ENCODE measurements around the gene CHD1.
"Not testable (repeated sequence)": the region's sequence is repeated elsewhere in the genome, so short reads cannot be mapped to it uniquely, and the experiment has no call there.

Gene CHD1

DNA sequence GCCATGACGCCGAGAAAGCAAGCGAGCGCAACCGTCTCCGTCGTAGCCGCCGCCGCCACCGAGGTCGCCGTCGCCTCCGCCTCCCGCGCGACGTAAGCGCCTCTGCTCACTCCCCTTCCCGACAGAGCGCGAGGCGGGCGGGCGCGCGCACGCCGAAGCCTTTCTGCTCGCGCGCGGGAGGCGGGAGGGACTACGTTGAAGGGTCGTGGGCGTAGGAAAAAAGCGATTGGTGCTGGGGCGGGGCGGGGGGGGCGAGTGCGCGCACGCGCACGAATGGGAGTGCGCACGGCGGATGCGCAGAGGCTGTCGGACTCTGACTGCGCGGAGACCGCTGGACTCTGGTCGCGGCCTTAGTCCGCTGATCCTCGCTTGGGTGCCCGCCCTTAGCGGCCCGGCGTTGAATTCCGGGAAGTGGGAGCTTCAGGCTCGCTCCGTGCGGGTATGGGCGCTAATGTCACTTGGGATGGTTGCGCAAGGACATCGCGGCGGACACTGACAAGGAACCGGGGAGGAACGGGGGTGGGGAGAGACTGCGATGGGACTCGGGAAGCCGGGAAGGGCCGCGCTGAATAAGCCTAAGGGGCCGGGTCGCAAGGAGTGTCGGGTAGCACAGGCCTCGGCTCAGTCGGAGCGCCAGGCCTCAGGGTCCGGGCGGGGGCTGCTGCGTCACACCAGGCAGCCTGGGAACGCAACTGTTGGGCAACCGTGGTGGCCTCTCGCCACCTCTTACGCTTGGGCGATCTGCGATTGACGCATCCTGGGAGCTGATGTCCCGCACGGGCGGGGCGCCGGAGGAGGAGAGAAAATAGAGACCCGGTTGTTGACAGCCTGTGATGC is at the start of gene CHD1:
Gene CHD1 (minus strand): TSS at position 135 of the 837 bp plus-strand sequence. CDS start 2,621 bp downstream, outside the sequence.
- DNase-seq: peak; percentile 93

DNA sequence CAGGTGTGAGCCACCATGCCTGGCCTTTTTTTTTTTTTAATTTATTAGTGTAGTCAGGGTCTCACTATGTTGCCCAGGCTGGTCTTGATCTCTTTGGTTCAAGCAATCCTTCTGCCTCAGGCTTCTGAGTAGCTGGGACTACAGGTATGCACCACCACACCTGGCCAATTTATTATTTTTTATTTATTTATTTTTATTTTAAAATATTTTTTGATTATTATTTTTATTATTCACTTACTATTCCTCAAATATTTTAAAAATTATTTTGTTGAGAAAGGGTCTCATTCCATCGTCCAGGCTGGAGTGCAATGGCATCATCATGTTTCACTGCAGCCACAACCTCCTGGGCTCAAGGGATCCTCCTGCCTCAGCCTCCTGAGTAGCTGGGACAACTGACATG is 49.7 kb upstream of the CHD1 start:
- no peak for DNase-seq

DNA sequence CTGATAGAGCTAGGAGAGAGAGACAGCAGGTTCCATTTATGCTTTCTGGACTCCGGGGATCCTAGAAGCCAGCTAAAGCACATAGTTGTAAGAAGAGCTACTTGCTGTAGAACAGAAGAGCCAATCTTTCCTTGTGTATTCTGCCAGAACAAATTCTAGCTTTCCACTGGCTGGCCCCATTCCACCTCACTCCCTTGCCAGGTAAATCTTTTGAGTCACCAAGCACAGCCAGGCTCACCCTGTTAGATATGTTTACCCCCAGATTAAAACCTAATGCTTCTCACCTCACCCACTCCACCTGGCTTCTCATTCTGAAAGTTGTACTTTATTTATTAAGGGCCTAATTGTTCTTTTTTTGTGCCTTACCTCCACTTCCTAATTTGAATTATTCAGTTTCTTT is 48.9 kb upstream of the CHD1 start:
- DNase-seq: no peak

DNA sequence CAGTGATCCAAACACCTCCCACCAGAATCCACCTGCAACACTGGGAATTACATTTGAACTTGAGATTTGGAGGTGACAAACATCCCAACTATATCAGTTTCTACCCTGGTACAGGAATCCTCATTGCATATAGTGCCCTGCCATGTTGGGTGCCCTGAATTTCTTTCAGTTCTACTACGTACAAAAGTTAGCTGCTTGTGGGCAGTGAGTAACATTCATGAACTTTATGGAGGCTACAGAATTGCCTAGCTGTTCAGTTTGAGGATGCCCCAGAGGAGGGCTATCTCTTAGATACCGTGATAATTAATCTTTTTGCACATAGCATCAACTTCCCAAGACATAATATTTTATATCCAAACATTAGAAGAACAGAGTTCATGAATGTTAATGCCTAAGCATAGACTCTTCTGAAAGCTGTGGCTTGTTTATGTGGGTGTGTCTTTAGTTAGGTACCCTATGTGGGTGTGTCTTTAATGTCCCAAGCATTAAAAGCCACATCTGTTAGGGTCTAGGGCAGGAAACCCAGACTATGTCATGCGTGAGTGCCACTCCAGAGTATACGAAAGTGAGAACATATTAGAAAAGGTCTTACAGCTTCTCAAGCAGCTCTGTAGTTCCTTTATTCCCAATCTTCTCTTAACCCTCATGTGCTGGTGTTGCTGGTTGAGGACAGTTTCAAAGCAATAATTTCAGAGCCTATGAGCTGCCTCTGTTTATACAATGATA is 47.0 kb upstream of the CHD1 start:
- no peak for DNase-seq

DNA sequence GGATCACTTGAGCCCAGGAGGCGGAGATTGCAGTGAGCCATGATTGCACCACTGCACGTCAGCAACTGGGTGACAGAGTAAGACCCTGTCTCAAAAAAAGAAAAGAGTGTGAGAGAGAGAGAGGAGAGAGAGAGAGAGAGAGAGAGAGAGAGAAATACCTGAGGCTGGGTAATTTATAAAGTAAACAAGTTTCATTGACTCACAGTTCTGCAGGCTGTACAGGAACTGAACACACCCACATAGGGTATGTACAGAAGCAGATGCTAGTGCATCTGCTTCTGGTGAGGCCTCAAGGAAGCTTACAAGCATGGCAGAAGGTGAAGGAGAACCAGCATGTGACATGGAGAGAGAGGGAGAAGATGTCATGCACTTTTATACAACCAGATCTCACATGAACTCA is 46.4 kb upstream of the CHD1 start:
- no peak for DNase-seq

DNA sequence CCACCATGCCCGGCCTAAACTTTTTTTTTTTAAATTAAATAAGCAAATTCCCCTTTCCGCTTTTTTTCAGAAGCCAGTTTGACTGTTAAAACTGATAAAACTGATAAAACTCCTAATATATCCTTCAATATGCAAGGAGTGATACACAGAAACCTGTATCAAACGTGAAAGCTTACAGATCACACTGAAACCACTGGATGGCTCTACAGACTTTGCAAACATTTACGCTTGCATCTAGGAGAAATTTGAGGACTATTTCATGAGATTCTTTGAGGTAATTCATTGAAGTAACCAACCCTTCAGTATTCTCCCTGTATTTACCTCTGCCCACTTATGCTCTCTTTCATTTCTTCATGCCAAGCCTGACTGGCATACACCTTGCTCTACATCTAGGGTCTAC is 40.6 kb upstream of the CHD1 start:
- DNase-seq: no peak

DNA sequence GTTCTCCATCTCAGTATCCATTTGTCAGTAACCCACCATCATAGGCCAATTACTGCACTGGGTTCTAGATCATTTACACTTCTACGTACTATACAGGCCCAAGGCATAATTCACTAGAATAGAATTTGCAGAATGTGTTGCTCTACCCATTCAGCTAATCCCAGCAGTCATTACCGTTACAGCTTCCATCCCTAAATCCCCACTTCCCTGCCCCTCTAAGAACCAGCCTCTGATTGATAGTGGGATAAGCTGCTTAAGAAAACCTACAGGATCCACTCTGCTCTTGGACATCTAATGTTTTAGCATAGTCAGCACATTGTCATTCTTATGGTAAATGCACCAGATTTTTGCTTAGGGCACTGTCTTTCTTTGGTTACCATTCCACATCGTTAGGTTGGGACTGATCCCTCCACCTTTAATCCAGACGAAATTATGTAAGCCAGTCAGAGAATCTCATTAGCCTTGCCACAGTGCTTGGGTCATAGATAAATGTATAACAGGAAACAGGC is 39.3 kb upstream of the CHD1 start:
- no peak for DNase-seq

DNA sequence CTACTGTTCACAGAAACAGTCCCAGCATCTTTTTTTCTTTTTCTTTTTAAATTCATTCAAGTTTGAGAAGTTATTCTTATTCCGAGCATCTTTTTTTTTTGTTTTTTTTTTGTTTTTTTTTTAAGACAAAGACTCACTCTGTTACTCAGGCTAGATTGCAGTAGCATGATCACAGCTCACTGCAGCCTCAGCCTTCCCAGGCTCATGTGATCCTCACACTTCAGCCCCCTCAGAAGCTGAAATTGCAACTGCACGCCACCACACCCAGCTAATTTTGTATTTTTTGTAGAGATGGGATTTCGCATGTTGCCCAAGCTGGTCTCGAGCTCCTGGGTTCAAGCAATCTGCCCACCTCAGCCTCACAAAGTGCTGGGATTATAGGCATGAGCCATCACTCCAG is 36.4 kb upstream of the CHD1 start:
- DNase-seq: no peak

DNA sequence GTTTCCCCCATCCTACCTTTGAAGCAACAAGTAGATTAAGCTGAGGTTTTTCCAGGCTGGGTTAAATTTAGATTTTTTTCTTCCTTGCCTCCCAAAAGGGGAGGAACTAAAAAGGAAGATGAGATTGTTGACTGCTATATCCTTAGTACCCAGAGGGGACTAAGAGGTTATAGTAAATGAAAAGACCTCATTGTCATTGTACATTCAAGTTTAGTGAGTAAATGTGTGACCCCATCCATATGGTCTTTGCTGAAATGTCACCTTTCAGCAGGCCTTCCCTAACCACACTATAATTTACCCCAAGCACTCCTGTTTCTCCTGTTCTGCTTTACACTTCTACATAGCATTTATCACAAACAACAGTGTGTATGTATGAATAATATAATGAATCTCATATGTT is 35.8 kb upstream of the CHD1 start:
- DNase-seq: no peak

DNA sequence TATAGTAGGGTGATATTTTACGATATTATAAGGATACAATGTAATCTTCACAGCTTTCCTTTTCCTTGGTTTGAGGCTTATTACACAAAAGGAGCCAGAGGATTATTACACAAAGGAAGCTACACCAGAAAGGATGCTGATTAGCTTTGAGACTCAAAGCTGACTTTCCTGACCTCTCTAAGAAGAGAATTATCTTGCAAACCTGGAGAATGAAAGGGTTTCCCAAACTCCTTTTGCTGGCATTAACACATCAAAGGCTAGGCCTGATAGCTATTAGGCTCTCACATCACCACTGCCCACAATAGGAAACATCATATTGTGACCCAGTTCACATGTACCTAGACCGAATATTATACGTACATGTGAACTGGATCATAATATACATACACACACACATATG is 34.2 kb upstream of the CHD1 start:
- DNase-seq: no peak

DNA sequence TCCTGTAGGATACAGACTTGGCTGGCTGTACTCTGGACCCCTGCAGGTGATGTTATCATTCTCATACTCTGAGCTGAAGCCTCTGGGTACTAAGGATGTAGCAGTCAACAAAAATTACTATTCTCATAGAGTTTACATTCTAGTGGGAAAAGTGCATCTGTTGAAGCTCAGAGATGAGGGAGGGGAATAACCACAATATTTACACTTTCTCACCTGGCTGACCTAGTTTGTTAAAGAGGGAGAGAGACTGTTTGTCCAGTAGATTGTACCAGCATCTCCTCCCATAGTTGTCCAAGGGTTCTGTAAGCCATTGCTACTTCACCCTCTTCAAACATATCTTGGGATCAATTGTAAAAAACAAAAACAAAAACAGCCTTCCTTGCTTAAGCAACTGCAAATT is 33.8 kb upstream of the CHD1 start:
- DNase-seq: no peak

DNA sequence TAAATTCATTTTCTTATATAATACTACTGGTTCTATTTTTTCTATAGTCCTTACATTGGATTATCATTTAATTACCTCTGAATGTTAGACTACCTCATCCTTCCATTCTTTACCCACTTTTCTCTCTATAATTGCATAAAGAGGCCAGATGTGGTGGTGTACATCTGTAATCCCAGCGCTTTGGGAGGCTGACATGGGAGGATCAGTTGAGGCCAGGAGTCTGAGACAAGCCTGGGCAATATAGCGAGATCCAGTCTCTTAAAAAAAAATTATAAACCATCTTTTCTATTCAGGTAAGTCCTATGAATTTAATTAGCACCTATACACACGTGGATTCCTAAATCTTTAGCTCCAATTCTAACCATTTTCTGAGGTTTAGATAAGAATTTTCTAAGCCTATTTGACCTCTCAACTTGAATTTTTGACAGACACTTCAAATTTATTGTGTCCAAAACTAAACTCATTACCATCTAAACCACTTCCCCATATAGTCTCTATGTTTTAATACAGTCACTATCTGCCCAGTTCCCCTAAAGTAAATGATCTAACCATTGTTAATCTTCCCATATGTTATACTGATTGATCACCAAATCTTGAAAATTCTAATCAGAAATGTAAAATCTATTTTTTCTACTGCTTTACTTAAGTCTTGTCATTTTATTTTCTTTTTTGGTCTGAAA is 33.0 kb upstream of the CHD1 start:
- DNase-seq: no peak

DNA sequence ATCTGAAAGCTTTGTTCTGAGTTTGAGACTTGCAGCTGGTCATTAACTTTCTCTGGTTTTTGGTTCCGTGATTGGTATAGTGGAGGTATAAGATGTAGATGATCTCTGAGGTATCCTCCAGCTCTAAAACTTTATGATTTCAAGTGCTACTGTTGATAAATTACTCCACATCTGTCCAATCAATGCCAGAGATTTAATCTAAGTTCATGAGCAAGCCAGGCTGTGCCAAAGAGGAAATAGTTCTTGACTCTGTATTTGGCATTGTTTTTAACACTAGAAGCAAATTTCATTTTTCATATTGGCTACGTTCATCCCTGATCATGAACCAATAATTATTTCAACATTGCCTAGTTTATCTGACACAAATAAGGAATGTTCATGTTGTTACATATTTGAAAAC is 28.5 kb upstream of the CHD1 start:
- DNase-seq: no peak

DNA sequence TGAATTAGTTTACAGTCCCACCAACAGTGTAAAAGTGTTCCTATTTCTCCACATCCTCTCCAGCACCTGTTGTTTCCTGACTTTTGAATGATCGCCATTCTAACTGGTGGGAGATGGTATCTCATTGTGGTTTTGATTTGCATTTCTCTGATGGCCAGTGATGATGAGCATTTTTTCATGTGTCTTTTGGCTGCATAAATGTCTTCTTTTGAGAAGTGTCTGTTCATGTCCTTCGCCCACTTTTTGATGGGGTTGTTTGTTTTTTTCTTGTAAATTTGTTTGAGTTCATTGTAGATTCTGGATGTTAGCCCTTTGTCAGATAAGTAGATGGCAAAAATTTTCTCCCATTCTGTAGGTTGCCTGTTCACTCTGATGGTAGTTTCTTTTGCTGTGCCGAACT is 27.1 kb upstream of the CHD1 start:
- DNase-seq: not testable (repeated sequence)

DNA sequence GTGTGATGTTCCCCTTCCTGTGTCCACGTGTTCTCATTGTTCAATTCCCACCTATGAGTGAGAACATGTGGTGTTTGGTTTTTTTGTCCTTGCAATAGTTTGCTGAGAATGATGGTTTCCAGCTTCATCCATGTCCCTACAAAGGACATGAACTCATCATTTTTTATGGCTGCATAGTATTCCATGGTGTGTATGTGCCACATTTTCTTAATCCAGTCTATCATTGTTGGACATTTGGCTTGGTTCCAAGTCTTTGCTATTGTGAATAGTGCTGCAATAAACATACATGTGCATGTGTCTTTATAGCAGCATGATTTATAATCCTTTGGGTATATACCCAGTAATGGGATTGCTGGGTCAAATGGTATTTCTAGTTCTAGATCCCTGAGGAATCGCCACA is 26.7 kb upstream of the CHD1 start:
- DNase-seq: not testable (repeated sequence)

DNA sequence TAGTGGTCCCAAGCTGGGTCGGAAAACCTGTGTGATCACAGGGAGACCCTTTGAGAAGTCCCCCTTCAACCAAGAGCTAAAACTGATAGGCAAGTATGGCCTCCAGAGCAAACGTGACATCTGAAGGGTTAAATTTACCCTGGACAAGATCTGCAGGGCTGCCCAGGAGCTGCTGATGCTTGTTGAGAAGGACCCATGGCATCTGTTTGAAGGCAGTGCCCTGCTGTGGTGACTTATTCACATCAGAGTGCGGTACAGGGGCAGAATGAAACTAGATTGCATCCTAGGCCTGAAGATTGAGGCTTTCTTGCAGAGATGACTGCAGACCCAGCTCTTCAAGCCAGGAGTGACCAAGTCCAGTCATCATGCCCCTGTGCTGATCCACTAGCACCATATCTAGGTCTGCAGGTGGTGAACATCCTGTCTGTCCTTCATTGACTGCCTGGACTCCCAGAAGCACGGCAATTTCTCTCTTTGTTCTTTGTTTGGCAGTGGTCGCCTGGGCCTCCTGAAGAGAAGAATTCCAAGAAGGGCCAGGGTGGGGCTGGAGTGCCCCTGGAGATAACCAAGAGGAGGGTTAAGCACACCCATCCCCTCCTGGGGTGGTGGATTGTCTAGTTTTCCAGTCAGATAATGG is 25.7 kb upstream of the CHD1 start:
- DNase-seq: no peak

DNA sequence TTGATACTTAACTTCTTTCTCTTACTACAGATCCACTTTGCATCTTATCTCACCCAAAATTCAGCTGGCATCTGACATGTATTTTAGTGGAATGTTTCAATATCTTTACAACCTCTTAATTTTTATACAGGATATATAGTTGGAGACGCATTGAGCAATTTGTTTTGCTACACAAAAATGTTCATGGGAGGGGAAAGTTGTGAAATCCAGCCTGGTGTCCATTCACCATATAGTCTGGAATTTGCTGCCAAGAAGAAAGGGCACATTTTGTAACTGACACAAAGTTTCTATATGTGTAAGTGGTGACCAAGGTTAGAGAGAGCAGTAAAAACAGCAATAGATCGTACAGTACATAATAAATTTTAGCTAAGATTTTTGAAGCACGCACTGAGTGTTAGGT is 14.0 kb upstream of the CHD1 start:
- no peak for DNase-seq

DNA sequence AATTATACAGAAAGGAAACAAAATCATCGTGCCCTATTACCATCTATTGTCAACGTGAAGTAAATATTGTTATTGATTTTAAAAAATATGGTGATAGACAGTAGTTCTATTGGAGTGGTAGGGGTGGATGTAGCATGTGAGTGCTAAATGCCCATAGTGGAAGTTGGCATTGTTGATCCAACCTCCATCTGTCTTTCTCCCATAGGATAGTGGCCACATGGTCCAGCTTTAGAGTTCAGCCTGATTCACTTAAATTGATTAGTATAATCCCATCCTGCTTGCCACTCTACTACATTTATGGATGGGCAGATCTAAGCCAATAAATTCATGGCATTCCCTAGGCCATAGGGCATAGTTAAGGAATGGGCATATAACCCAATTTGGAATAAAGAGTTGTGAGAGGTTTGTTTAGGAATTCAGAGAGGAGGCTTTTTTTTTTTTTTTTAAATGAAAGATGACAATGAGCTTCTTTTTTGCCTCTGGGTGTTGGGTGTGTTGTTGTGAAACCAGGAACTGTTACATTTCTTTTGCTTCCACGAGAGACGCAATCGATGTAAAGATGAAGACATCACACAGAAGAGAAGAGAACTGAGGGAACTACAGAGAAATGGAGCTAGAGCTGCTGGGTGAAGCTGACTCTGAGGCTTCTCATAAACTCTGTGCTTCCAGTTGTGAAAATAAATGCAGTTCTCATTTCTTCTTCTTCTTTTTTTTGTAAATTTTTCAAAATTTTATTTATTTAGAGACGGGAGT is 12.5 kb upstream of the CHD1 start:
- no peak for DNase-seq

DNA sequence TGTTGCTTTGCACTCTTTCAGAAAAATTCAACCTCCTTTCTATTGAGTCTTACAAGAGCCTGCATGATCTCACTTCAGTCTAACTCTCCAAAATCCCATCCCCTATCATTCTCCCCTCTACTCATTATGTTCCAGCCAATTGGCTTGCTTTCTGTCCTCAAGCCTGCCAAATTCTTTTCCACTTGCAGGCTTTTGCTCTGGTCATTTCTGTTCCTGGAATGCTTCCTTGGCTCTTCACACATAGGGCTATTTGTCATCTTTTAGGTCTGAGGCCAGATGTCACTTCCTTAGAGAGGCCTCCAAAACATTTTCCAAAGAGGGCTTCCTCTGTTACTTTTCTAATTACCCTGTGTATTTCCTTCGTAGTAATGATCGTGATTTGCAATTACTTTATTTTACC is 11.8 kb upstream of the CHD1 start:
- DNase-seq: no peak

DNA sequence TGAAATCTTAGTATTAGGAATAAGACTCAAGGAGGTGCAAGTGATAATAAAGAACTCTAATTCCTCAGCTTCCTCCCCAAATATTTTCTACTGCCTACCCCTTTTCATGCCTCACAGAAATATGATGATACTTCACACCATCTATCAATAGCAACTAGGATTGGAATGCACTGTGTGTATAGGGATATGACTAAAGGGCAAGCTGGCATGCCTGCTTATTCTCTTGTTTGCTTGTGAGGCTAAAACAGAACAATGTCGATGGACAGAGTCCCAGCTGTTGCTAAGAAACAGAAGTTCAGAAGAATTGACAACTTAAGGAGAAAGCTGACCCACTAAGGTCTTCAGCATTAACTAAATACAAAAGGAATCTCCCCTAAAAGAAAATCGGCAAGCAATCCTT is 9.7 kb upstream of the CHD1 start:
- DNase-seq: no peak

DNA sequence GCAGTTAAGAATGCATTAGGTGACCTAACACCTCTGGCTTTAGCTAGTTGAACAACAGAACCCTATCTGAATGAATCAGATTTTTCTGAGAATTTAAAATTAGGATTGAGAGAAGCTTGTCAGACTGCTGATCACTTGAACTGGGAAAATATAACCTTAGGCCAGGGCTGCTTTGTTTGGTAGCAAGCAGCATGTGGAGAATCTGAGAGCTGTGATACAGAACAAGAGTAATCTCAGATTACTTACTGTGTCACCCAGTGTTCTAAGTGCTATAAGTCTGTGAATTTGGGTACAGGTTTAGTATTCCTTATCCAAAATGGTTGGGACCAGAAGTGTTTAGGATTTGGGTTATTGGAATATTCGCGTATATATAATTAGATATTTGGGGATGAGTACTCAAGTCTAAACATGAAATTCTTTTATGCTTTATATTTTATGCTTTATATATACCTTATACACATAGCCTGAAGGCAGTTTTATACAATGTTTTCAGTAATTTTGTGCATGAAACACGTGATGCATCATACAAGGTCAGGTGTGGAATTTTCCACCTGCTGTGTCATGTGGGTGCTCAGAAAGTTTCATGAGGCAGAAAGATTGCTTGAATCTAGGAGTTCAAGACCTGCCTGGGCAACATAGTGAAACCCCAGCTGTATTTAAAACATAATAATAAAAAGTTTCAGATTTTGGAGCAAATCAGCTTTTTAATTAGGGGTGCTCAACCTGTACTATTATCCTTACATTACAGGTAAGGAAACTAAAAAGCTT is 8.3 kb upstream of the CHD1 start:
- no peak for DNase-seq

DNA sequence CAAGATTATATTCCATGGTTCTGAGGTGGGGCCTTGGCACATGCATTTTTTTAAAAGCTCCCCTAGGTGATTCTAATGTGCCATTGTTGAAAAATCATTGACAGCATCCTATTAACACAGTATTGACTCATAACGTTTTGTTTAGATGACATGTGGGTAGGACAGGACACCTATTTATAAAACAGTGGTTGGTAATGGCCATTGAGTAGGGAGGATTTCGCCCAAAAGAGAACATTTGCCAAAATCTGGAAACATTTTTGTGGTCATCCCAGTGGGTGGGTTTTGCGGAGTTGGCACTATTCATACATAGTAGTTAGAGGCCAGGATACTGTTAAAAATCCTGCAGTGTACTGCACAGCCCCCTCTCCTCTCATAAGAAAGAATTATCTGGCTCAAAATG is 6.4 kb upstream of the CHD1 start:
- DNase-seq: no peak
